HL-60 (cell line): ENCODE results near the gene SLC9A3.

Experiments
- GABPA ChIP-seq: IDR thresholded peaks from 2 replicates; pipeline ENCODE4 v1.6.1; 2012; ENCODE audit warnings: low read depth
- POLR2AphosphoS5 ChIP-seq: IDR thresholded peaks from 2 replicates; pipeline ENCODE4 v1.6.1; 2012; ENCODE audit warnings: low read depth
- SPI1 ChIP-seq: IDR thresholded peaks from 2 replicates; pipeline ENCODE4 v1.6.1; 2012; ENCODE audit warnings: low read depth, mild to moderate bottlenecking, borderline replicate concordance
- TF ChIP-seq, protein P1 (sequence below): IDR thresholded peaks from one replicate; pipeline ENCODE4 v1.5.1; 2011; ENCODE audit warnings: low read length, control low read depth, inconsistent platforms; ENCODE audit not compliant: insufficient read depth
- TF ChIP-seq, protein P2 (sequence below): IDR thresholded peaks from 2 replicates; pipeline ENCODE4 v1.6.1; 2012; ENCODE audit warnings: low read depth; ENCODE audit not compliant: insufficient replicate concordance

DNA sequence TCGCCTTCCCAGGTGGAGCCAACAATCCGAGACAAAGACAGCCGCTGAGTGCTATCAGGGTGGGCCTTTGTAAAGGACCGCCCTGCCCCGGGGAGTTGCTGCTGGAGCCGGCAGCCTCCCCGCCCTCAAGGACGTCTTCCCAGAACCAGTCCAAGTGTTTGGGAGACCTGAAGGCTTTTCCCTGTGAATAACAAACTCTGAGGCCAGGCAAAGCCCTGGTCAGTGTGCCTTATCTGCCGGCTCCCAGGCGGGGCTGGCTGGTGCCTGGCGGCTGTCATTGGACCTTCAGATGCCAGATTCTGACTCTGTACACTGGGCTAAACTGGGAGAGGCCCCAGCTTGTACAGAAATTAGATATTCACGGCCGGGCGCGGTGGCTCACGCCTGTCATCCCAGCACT lies 2.1 kb downstream of the SLC9A3 start:
- TF ChIP-seq, protein P1, sequence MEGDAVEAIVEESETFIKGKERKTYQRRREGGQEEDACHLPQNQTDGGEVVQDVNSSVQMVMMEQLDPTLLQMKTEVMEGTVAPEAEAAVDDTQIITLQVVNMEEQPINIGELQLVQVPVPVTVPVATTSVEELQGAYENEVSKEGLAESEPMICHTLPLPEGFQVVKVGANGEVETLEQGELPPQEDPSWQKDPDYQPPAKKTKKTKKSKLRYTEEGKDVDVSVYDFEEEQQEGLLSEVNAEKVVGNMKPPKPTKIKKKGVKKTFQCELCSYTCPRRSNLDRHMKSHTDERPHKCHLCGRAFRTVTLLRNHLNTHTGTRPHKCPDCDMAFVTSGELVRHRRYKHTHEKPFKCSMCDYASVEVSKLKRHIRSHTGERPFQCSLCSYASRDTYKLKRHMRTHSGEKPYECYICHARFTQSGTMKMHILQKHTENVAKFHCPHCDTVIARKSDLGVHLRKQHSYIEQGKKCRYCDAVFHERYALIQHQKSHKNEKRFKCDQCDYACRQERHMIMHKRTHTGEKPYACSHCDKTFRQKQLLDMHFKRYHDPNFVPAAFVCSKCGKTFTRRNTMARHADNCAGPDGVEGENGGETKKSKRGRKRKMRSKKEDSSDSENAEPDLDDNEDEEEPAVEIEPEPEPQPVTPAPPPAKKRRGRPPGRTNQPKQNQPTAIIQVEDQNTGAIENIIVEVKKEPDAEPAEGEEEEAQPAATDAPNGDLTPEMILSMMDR: no peak
- TF ChIP-seq, protein P2, sequence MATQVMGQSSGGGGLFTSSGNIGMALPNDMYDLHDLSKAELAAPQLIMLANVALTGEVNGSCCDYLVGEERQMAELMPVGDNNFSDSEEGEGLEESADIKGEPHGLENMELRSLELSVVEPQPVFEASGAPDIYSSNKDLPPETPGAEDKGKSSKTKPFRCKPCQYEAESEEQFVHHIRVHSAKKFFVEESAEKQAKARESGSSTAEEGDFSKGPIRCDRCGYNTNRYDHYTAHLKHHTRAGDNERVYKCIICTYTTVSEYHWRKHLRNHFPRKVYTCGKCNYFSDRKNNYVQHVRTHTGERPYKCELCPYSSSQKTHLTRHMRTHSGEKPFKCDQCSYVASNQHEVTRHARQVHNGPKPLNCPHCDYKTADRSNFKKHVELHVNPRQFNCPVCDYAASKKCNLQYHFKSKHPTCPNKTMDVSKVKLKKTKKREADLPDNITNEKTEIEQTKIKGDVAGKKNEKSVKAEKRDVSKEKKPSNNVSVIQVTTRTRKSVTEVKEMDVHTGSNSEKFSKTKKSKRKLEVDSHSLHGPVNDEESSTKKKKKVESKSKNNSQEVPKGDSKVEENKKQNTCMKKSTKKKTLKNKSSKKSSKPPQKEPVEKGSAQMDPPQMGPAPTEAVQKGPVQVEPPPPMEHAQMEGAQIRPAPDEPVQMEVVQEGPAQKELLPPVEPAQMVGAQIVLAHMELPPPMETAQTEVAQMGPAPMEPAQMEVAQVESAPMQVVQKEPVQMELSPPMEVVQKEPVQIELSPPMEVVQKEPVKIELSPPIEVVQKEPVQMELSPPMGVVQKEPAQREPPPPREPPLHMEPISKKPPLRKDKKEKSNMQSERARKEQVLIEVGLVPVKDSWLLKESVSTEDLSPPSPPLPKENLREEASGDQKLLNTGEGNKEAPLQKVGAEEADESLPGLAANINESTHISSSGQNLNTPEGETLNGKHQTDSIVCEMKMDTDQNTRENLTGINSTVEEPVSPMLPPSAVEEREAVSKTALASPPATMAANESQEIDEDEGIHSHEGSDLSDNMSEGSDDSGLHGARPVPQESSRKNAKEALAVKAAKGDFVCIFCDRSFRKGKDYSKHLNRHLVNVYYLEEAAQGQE: no peak
- no peak for TF ChIP-seq SPI1
- TF ChIP-seq POLR2AphosphoS5: no peak
- no peak for TF ChIP-seq GABPA
